Adrenal gland (tissue), 12 donors: ENCODE results near the gene CNTN4. TPM values are rescaled to one million over a fixed set of nuclear protein-coding genes. Genes with fewer than 3 reads are reported as not detected.

Source experiments
- DNase-seq, 7 donors: peaks; one replicate each; pipeline ENCODE4 v3.0.0-alpha.2; 2019 to 2020
- H3K27ac ChIP-seq, 5 donors: fragments of 200-600 bp; sonication (generic) in 4 of 5; 1 replicate in 3 of 5; 2 replicates in 2 of 5; pipeline versions ENCODE4 v1.5.1 to v1.8.0; 2016 to 2020; ENCODE audit warnings: mild to moderate bottlenecking in 1 of 5
- H3K27me3 ChIP-seq: fragments of 200-600 bp; 2 replicates; pipeline ENCODE4 v1.8.0; 2021
- H3K36me3 ChIP-seq, 2 donors: fragments of 200-600 bp; replicated peaks in 1 of 2; 1 replicate in 1 of 2; 2 replicates in 1 of 2; pipeline versions ENCODE4 v1.5.1 to v1.8.0; 2018 to 2022
- H3K4me1 ChIP-seq, 2 donors: fragments of 200-600 bp; replicated peaks in 1 of 2; 1 replicate in 1 of 2; 2 replicates in 1 of 2; pipeline versions ENCODE4 v1.5.1 to v1.8.0; 2018 to 2021
- H3K4me3 ChIP-seq, 4 donors: fragments of 200-600 bp; sonication (generic) in 3 of 4; one replicate each; pipeline ENCODE4 v1.5.1; 2016 to 2018
- H3K9me3 ChIP-seq, 3 donors: fragments of 200-600 bp; sonication (generic) in 1 of 3; replicated peaks in 1 of 3; 1 replicate in 2 of 3; 2 replicates in 1 of 3; pipeline versions ENCODE4 v1.5.1 to v1.8.0; 2016 to 2021
- CTCF ChIP-seq, 6 experiments: fragments of 450-650 bp in 4 of 6; fragments of 200-600 bp in 2 of 6; sonication (generic) in 1 of 6; IDR thresholded peaks; 1 replicate in 5 of 6; 2 replicates in 1 of 6; pipeline versions ENCODE4 v1.5.1 to v1.8.0; 2016 to 2021; ENCODE audit warnings: antibody characterized with exemption in 6 of 6, mild to moderate bottlenecking in 2 of 6, moderate library complexity in 1 of 6
- POLR2A ChIP-seq, 2 donors: fragments of 450-650 bp; IDR thresholded peaks; one replicate each; pipeline ENCODE4 v1.6.1; 2017; ENCODE audit warnings: antibody characterized with exemption in 2 of 2, mild to moderate bottlenecking in 2 of 2, moderate library complexity in 1 of 2
- WGBS, 4 donors: extraction: QIAGEN DNeasy Blood & Tissue Kit in 2 of 4; methylation state at CpG; one replicate each; pipeline versions ENCODE4 v1.1.5 to v1.1.7; 2013 to 2017; 5-methylcytosine and 5-hydroxymethylcytosine counted together
- intact Hi-C, 2 donors: fragments of 100-400 bp; cut with DNase I; formaldehyde crosslinking; loops; one replicate each; pipeline versions ENCODE4 v1.14.1 to v1.15.0; 2022 to 2023
- polyA plus RNA-seq, 3 donors: library from polyadenylated mRNA; stranded (reverse); fragments of 200-250 nt in 2 of 3; fragments of 350-450 nt in 1 of 3; fragmentation: Illumina TruSeq in 1 of 3; extraction: RNeasy Lipid Tissue Mini Kit (QIAGEN cat#74804) in 1 of 3; gene quantifications; one replicate each; pipeline ENCODE4 v1.2.3, GENCODE V29; 2013 to 2014
- total RNA-seq, 9 donors: library from RNA; depleted of rRNA in 4 of 9; stranded (reverse); fragments of >200 nt in 4 of 9; fragments of 120-200 nt in 1 of 9; fragmentation: NEBNext Ultra II Directional in 1 of 9; extraction: Animal tissue kit (Norgen Biotek cat#: 25700) in 1 of 9; gene quantifications; one replicate each; pipeline versions ENCODE4 v1.1.0 to v1.2.4, GENCODE V29; 2013 to 2023
- donor health status: healthy with polysubstance abuse.
- donor health status: Bipolar disorder and iron deficiency.
- donor health status: DM: yes; HTN: yes; CAD: no.
- donor health status: DM: no; HTN: no; CAD: no.
- donor health status: DM: no; HTN: no; CAD: no.
- donor health status: DM: yes; HTN: yes; CAD: no.

The CNTN4 gene
- total and polyA plus RNA-seq, 12 donors = 0.17 to 9.2 (median 1.6) TPM

- DNase-seq = no peak
- intact Hi-C loops = no loop called here
- Histone ChIP-seq H3K27ac (no peak overlapping the region), H3K9me3 (no peaks in the 10 kb centered on the region), H3K36me3 (no peaks in the 10 kb centered on the region), H3K27me3 (no peaks in the 10 kb centered on the region), H3K4me1 (no peaks in the 10 kb centered on the region), H3K4me3 (no peak overlapping the region)
- TF ChIP-seq POLR2A (IDR thresholded peaks at IDR 0.05) (no peak), CTCF (IDR thresholded peaks at IDR 0.05) (no peak)
- WGBS, 4 donors = 70 to 74% (median 72%) methylated on average over 4 of the region's 4 CpGs
Observed at GRCh38 chr3:2595486-2595885, 496.8 kb downstream of the CNTN4 start.

- 66 to 78% (median 73%) methylated on average over 3 of the region's 3 CpGs for WGBS, 4 donors
Observed at GRCh38 chr3:2597615-2598014, 498.9 kb downstream of the CNTN4 start.

GRCh38 chr3:2599471-2599870, 500.8 kb downstream of the CNTN4 start:
- no peaks in the 10 kb centered on the region for H3K9me3 ChIP-seq
- no peak for TF ChIP-seq POLR2A (IDR thresholded peaks at IDR 0.05)
- TF ChIP-seq CTCF (IDR thresholded peaks at IDR 0.05) = no peak
- intact Hi-C loops = no loop called here
- H3K27me3 ChIP-seq = no peaks in the 10 kb centered on the region
- H3K36me3 ChIP-seq = no peaks in the 10 kb centered on the region
- H3K4me3 ChIP-seq = no peak overlapping the region
- WGBS, 4 donors = 59 to 73% (median 60%) methylated on average over 1 of the region's 1 CpG
- no peak for DNase-seq
- H3K4me1 ChIP-seq = no peaks in the 10 kb centered on the region
- no peak overlapping the region for H3K27ac ChIP-seq

More at GRCh38 chr3:2597615-2598014, 498.9 kb downstream of the CNTN4 start:
- intact Hi-C loops = no loop called here
- Histone ChIP-seq H3K27ac (no peak overlapping the region), H3K9me3 (no peaks in the 10 kb centered on the region), H3K36me3 (no peaks in the 10 kb centered on the region), H3K27me3 (no peaks in the 10 kb centered on the region), H3K4me1 (no peaks in the 10 kb centered on the region), H3K4me3 (no peak overlapping the region)
- no peak for DNase-seq
- TF ChIP-seq CTCF (IDR thresholded peaks at IDR 0.05) = no peak
- no peak for TF ChIP-seq POLR2A (IDR thresholded peaks at IDR 0.05)

- Histone ChIP-seq H3K4me3 (no peak overlapping the region), H3K36me3 (no peaks in the 10 kb centered on the region), H3K9me3 (no peaks in the 10 kb centered on the region), H3K27ac (no peak overlapping the region), H3K27me3 (no peaks in the 10 kb centered on the region), H3K4me1 (no peaks in the 10 kb centered on the region)
- TF ChIP-seq POLR2A (IDR thresholded peaks at IDR 0.05) (no peak), CTCF (IDR thresholded peaks at IDR 0.05) (no peak)
- intact Hi-C loops = no loop called here
- no peak for DNase-seq
- WGBS, 4 donors = 33 to 49% (median 42%) methylated on average over 5 of the region's 5 CpGs
Observed at GRCh38 chr3:2603692-2604289, 505.1 kb downstream of the CNTN4 start.
